ENCODE results near the gene RPS26.
A peak's percentile ranks its signal among the peaks of the same experiment; 100 is the strongest.
"Not testable (repeated sequence)": the region's sequence is repeated elsewhere in the genome, so short reads cannot be mapped to it uniquely, and the experiment has no call there.

RPS26 gene

GRCh38 chr12:56034586-56035332, 7.0 kb upstream of the RPS26 start:
- ChIA-PET CTCF (no interaction called here), POLR2A (ENCODE audit: low non-redundant PET) (interaction anchor here (0.6 kb wide), 1 partner anchor 141 kb away, joined by 4 read pairs; no protein-coding TSS in a partner anchor)
- DNase-seq (ENCODE audit: low spot score): no peak

GRCh38 chr12:56037161-56037560, 4.6 kb upstream of the RPS26 start:
- ChIA-PET POLR2A (ENCODE audit: low non-redundant PET) (no interaction called here), CTCF (interaction anchor here (0.6 kb wide), 1 partner anchor 111 kb away, joined by 3 read pairs; no protein-coding TSS in a partner anchor)
- DNase-seq (ENCODE audit: low spot score): no peak
- no peak overlapping the region for H3K27ac ChIP-seq
- no peak for TF ChIP-seq CTCF (conservative IDR thresholded peaks at IDR 0.05; ENCODE audit: low read depth)

More at GRCh38 chr12:56034586-56035332, 7.0 kb upstream of the RPS26 start:
- H3K27ac ChIP-seq: no peak overlapping the region
- TF ChIP-seq CTCF (conservative IDR thresholded peaks at IDR 0.05; ENCODE audit: low read depth): no peak

GRCh38 chr12:56038022-56038655, 3.6 kb upstream of the RPS26 start:
- no peak overlapping the region for H3K27ac ChIP-seq
- POLR2A ChIA-PET (ENCODE audit: low non-redundant PET): no interaction called here
- no peak for TF ChIP-seq CTCF (conservative IDR thresholded peaks at IDR 0.05; ENCODE audit: low read depth)
- DNase-seq (ENCODE audit: low spot score): no peak
- CTCF ChIA-PET: interaction anchor here (0.6 kb wide), 2 partner anchors 24 to 112 kb away, joined by 3 read pairs; no protein-coding TSS in a partner anchor

GRCh38 chr12:56040151-56040550, 1.6 kb upstream of the RPS26 start:
- peak overlapping the region; percentile 83; the same call in 1 of the 2 replicates for H3K27ac ChIP-seq
- no peak for TF ChIP-seq CTCF (conservative IDR thresholded peaks at IDR 0.05; ENCODE audit: low read depth)
- no peak for DNase-seq (ENCODE audit: low spot score)
- CTCF ChIA-PET: no interaction called here
- POLR2A ChIA-PET (ENCODE audit: low non-redundant PET): interaction anchor here (0.6 kb wide), 1 partner anchor 110 kb away, joined by 6 read pairs; no protein-coding TSS in a partner anchor

- DNase-seq (ENCODE audit: low spot score): no peak
- POLR2A ChIA-PET (ENCODE audit: low non-redundant PET): no interaction called here
- no peak for TF ChIP-seq CTCF (conservative IDR thresholded peaks at IDR 0.05; ENCODE audit: low read depth)
These were observed 661 bp upstream of the RPS26 start for GRCh38 chr12:56040963-56041551.

GRCh38 chr12:56042430-56042813, 704 bp downstream of the RPS26 start:
- CTCF ChIA-PET; DNase-seq (ENCODE audit: low spot score); POLR2A ChIA-PET (ENCODE audit: low non-redundant PET): not testable (repeated sequence)
- peak overlapping the region; percentile 83 for H3K27ac ChIP-seq

More at GRCh38 chr12:56040963-56041551, 661 bp upstream of the RPS26 start:
- CTCF ChIA-PET: interaction anchor here (0.9 to 1.0 kb wide), 2 partner anchors 12 to 45 kb away, joined by 3 to 4 read pairs; no protein-coding TSS in a partner anchor
- peak overlapping the region; percentile 83 for H3K27ac ChIP-seq

Data from RWPE1 (cell line).